ENCODE results near the gene RTL1.

RTL1 gene

GRCh38 chr14:100844421-100844820 is 59.1 kb downstream of the RTL1 start:
- DNase-seq (ENCODE audit: extremely low read depth, low read depth), result no peak
- TF ChIP-seq, protein P1, sequence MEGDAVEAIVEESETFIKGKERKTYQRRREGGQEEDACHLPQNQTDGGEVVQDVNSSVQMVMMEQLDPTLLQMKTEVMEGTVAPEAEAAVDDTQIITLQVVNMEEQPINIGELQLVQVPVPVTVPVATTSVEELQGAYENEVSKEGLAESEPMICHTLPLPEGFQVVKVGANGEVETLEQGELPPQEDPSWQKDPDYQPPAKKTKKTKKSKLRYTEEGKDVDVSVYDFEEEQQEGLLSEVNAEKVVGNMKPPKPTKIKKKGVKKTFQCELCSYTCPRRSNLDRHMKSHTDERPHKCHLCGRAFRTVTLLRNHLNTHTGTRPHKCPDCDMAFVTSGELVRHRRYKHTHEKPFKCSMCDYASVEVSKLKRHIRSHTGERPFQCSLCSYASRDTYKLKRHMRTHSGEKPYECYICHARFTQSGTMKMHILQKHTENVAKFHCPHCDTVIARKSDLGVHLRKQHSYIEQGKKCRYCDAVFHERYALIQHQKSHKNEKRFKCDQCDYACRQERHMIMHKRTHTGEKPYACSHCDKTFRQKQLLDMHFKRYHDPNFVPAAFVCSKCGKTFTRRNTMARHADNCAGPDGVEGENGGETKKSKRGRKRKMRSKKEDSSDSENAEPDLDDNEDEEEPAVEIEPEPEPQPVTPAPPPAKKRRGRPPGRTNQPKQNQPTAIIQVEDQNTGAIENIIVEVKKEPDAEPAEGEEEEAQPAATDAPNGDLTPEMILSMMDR (IDR thresholded peaks at IDR 0.05; ENCODE audit: low read depth, low read length), result no peak

GRCh38 chr14:100844082-100844408 is 59.5 kb downstream of the RTL1 start:
- no peak for DNase-seq (ENCODE audit: extremely low read depth, low read depth)
- TF ChIP-seq, protein P1 (IDR thresholded peaks at IDR 0.05; ENCODE audit: low read depth, low read length), result no peak

GRCh38 chr14:100842799-100843198 is 60.7 kb downstream of the RTL1 start:
- DNase-seq (ENCODE audit: extremely low read depth, low read depth), result peak; percentile 53
- TF ChIP-seq, protein P1 (IDR thresholded peaks at IDR 0.05; ENCODE audit: low read depth, low read length), result no peak

DNA sequence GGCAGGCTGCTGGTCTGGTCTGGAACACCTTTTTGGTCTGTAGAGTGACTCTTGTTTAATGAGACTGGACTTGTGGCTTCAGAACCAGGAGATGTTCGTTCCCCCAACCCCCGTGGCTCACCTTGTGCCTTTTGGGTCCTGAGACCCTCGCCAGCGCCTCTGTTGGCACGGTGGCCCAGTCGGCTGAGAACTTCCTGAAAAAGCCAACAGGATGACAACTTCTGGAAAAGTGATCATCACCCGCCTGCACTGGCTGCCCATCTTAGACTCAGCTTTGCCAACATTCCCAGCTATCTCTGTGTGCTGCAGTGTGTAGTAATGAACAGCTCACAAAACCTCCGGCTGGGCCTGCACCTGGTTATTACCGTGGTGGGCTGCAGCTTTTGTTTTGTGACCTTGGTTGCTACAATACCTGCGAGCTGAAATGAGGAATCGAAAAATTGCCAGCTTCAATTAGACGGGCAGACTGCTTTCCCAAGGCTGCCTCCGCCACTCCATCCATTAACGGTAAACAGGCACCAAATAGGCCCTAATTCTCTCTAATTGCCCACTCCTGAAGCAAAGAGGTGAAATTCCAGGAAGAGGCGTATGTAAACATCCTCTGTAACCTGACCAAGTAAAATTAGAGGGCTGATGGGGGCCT is 61.6 kb downstream of the RTL1 start:
- TF ChIP-seq, protein P1 (IDR thresholded peaks at IDR 0.05; ENCODE audit: low read depth, low read length), result no peak
- no peak for DNase-seq (ENCODE audit: extremely low read depth, low read depth)

DNA sequence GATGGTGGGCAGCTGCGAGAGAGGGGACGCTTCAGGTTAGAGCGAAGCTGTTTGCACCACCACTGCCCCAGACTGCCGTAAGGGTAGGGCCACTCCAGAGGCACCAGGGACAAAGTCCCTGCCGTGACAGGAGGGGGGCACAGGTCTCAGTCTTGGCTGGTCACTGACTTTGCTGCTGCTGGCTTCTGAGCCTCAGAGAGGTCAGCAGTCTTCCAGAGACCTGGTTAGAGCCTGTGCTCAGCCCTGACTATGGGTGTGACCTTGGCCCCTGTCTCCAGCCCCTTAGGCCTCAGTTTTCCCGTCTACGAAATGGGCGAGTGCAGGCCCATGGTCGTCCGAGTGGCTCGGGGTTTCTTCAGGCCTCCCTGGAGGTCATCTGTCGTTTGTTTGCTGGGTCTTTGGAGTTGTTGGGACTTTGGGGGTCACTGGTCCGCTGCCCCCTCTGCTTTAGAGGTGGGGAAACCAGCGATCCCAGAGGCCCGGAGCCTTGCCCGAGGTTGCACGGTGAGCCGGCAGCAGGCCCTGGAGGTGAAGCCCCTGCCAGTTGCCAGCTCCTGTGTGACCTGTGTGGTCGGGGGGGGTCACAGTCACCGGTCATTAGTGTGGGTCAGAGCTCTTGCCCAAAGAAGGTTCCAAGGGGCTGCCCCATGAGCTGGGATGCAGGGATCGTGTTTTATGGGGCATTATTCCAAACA is 62.3 kb downstream of the RTL1 start:
- TF ChIP-seq, protein P1 (IDR thresholded peaks at IDR 0.05; ENCODE audit: low read depth, low read length), result no peak
- DNase-seq (ENCODE audit: extremely low read depth, low read depth), result no peak

- TF ChIP-seq, protein P1 (IDR thresholded peaks at IDR 0.05; ENCODE audit: low read depth, low read length), result no peak
Observed at GRCh38 chr14:100840286-100841065, 63.0 kb downstream of the RTL1 start.

GRCh38 chr14:100839681-100840111 is 63.8 kb downstream of the RTL1 start:
- TF ChIP-seq, protein P1 (IDR thresholded peaks at IDR 0.05; ENCODE audit: low read depth, low read length), result no peak
- DNase-seq (ENCODE audit: extremely low read depth, low read depth), result no peak

More at GRCh38 chr14:100840286-100841065, 63.0 kb downstream of the RTL1 start:
- no peak for DNase-seq (ENCODE audit: extremely low read depth, low read depth)
